Adrenal gland (tissue), 12 donors: ENCODE data around the gene TMEM147. TPM values are rescaled to one million over a fixed set of nuclear protein-coding genes. Genes with fewer than 3 reads are reported as not detected.

Experiments
- DNase-seq, 7 donors: peaks; one replicate each; pipeline ENCODE4 v3.0.0-alpha.2; 2019 to 2020
- H3K27ac ChIP-seq, 5 donors: fragments of 200-600 bp; sonication (generic) in 4 of 5; 1 replicate in 3 of 5; 2 replicates in 2 of 5; pipeline versions ENCODE4 v1.5.1 to v1.8.0; 2016 to 2020; ENCODE audit warnings: mild to moderate bottlenecking in 1 of 5
- H3K27me3 ChIP-seq: fragments of 200-600 bp; 2 replicates; pipeline ENCODE4 v1.8.0; 2021
- H3K36me3 ChIP-seq, 2 donors: fragments of 200-600 bp; replicated peaks in 1 of 2; 1 replicate in 1 of 2; 2 replicates in 1 of 2; pipeline versions ENCODE4 v1.5.1 to v1.8.0; 2018 to 2022
- H3K4me1 ChIP-seq, 2 donors: fragments of 200-600 bp; replicated peaks in 1 of 2; 1 replicate in 1 of 2; 2 replicates in 1 of 2; pipeline versions ENCODE4 v1.5.1 to v1.8.0; 2018 to 2021
- H3K4me3 ChIP-seq, 4 donors: fragments of 200-600 bp; sonication (generic) in 3 of 4; one replicate each; pipeline ENCODE4 v1.5.1; 2016 to 2018
- H3K9me3 ChIP-seq, 3 donors: fragments of 200-600 bp; sonication (generic) in 1 of 3; replicated peaks in 1 of 3; 1 replicate in 2 of 3; 2 replicates in 1 of 3; pipeline versions ENCODE4 v1.5.1 to v1.8.0; 2016 to 2021
- POLR2A ChIP-seq, 2 donors: fragments of 450-650 bp; IDR thresholded peaks; one replicate each; pipeline ENCODE4 v1.6.1; 2017; ENCODE audit warnings: antibody characterized with exemption in 2 of 2, mild to moderate bottlenecking in 2 of 2, moderate library complexity in 1 of 2
- WGBS, 4 donors: extraction: QIAGEN DNeasy Blood & Tissue Kit in 2 of 4; methylation state at CpG; one replicate each; pipeline versions ENCODE4 v1.1.5 to v1.1.7; 2013 to 2017; 5-methylcytosine and 5-hydroxymethylcytosine counted together
- intact Hi-C, 2 donors: fragments of 100-400 bp; cut with DNase I; formaldehyde crosslinking; loops; one replicate each; pipeline versions ENCODE4 v1.14.1 to v1.15.0; 2022 to 2023
- polyA plus RNA-seq, 3 donors: library from polyadenylated mRNA; stranded (reverse); fragments of 200-250 nt in 2 of 3; fragments of 350-450 nt in 1 of 3; fragmentation: Illumina TruSeq in 1 of 3; extraction: RNeasy Lipid Tissue Mini Kit (QIAGEN cat#74804) in 1 of 3; gene quantifications; one replicate each; pipeline ENCODE4 v1.2.3, GENCODE V29; 2013 to 2014
- total RNA-seq, 9 donors: library from RNA; depleted of rRNA in 4 of 9; stranded (reverse); fragments of >200 nt in 4 of 9; fragments of 120-200 nt in 1 of 9; fragmentation: NEBNext Ultra II Directional in 1 of 9; extraction: Animal tissue kit (Norgen Biotek cat#: 25700) in 1 of 9; gene quantifications; one replicate each; pipeline versions ENCODE4 v1.1.0 to v1.2.4, GENCODE V29; 2013 to 2023
- TF ChIP-seq, protein P1 (sequence below), 6 experiments: fragments of 450-650 bp in 4 of 6; fragments of 200-600 bp in 2 of 6; sonication (generic) in 1 of 6; IDR thresholded peaks; 1 replicate in 5 of 6; 2 replicates in 1 of 6; pipeline versions ENCODE4 v1.5.1 to v1.8.0; 2016 to 2021; ENCODE audit warnings: antibody characterized with exemption in 6 of 6, mild to moderate bottlenecking in 2 of 6, moderate library complexity in 1 of 6
- donor health status: healthy with polysubstance abuse.
- donor health status: Bipolar disorder and iron deficiency.
- donor health status: DM: yes; HTN: yes; CAD: no.
- donor health status: DM: no; HTN: no; CAD: no.
- donor health status: DM: no; HTN: no; CAD: no.
- donor health status: DM: yes; HTN: yes; CAD: no.

The TMEM147 gene
- total and polyA plus RNA-seq, 12 donors: 86.5 to 261 (median 180) TPM

DNA sequence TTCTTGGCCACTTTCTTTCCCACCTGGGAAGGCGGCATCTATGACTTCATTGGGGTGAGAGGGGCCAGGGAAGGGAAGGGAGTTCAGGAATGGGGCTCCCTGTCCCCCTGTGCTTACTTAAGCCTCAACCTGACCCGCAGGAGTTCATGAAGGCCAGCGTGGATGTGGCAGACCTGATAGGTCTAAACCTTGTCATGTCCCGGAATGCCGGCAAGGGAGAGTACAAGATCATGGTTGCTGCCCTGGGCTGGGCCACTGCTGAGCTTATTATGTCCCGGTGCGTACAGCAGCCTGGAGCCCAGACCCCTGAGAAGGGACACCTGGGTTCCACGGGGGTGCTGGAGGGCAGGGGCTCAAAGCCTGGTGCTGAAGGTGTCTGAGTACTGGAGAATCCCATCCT, 1.1 kb downstream of the TMEM147 start:
- DNase-seq: no peak
- intact Hi-C loops: loop anchor here (5.0 to 10.0 kb wide), 2 partner anchors 51 to 168 kb away; partner anchors contain the start of gene KMT2B (in 1 of the 2)
- Histone ChIP-seq H3K4me3 (peak overlapping the region in 1 of 4 donors; percentile 86), H3K27me3 (no peaks in the 10 kb centered on the region), H3K36me3 (peaks cover 0 to 9% of the 10 kb centered on the region in 2 donors), H3K27ac (no peak overlapping the region), H3K4me1 (peaks cover 11 to 17% of the 10 kb centered on the region in 2 donors), H3K9me3 (no peaks in the 10 kb centered on the region)
- 71 to 86% (median 77%) methylated on average over 5 to 8 of the region's 8 CpGs for WGBS, 4 donors
- no peak for TF ChIP-seq POLR2A (IDR thresholded peaks at IDR 0.05)
- TF ChIP-seq, protein P1, sequence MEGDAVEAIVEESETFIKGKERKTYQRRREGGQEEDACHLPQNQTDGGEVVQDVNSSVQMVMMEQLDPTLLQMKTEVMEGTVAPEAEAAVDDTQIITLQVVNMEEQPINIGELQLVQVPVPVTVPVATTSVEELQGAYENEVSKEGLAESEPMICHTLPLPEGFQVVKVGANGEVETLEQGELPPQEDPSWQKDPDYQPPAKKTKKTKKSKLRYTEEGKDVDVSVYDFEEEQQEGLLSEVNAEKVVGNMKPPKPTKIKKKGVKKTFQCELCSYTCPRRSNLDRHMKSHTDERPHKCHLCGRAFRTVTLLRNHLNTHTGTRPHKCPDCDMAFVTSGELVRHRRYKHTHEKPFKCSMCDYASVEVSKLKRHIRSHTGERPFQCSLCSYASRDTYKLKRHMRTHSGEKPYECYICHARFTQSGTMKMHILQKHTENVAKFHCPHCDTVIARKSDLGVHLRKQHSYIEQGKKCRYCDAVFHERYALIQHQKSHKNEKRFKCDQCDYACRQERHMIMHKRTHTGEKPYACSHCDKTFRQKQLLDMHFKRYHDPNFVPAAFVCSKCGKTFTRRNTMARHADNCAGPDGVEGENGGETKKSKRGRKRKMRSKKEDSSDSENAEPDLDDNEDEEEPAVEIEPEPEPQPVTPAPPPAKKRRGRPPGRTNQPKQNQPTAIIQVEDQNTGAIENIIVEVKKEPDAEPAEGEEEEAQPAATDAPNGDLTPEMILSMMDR (IDR thresholded peaks at IDR 0.05): no peak

DNA sequence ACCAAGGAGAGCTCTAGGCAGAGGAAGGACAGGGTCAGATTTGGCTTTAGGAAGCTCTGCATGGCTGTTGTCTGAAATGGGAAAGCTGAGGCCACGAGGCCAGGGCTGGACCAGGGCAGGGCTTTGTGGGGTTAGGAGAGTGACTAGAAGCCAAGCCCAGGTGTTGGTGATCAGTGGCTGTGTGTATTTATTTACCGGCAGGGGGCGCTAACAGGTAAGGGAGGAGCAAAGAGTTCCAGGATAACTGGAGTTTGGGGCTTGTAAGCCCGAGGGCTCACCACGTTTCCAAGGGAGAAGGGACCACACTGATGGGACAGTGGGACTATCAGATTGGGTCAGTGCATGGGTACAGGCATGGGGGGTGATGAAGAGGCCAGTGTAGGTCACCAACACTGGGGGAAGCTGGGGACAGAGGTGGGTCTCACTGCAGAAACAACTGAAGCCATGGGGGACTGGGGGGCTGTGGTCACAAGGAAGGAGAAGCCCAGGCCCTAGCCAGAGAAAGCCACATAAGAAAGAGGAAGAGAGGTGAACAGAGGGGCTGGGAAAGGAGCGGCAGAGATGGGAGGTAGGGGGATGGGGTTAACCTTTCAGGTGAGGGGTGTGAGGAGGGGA, 3.9 kb downstream of the TMEM147 start:
- TF ChIP-seq, protein P1 (IDR thresholded peaks at IDR 0.05): peak; percentile 72 to 89 (median 77)
- TF ChIP-seq POLR2A (IDR thresholded peaks at IDR 0.05): no peak
- intact Hi-C loops: loop anchor here (2.0 to 10.0 kb wide), 3 partner anchors 44 to 166 kb away; partner anchors contain the start of gene KMT2B (in 1 of the 2)
- no peak overlapping the region for H3K27ac ChIP-seq
- no peaks in the 10 kb centered on the region for H3K9me3 ChIP-seq
- WGBS, 4 donors: 19 to 27% (median 21%) methylated on average over 6 of the region's 6 CpGs
- peak; percentile 53 to 79 (median 71) for DNase-seq
- no peak overlapping the region for H3K4me3 ChIP-seq
- H3K4me1 ChIP-seq: peaks cover 19 to 23% of the 10 kb centered on the region in 2 donors
- H3K36me3 ChIP-seq: peaks cover 0 to 9% of the 10 kb centered on the region in 2 donors
- no peaks in the 10 kb centered on the region for H3K27me3 ChIP-seq

DNA sequence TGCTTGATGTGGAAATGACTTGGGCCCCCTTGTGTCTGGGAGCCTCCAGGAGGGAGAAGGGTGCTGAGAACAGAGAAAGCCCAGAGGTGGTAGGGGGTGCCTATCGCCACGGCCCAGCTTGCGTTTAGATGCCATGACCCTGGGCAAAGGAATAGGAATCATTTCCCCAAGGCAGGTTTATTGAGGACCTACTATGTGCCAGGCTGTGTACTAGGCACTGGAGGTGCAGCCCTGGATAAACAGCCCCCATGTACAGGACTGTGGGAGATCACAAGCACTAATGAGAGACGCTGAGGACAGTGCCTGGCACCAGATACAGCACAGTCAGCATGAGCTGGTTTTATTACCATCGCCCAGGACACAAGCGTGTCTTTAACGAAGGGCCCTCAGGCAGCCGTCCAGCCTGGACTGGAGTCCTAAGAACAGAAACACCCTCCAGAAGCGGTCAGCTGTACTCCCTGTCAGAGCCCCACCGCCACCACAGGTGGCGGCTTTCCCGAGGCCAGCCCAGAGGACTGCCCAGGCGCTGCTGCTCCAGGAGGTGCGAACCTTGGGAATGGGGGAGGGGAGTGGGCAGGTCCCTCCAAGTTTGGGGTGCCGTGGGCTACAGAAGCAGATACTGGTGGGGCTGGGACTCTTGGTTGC, 4.6 kb downstream of the TMEM147 start:
- intact Hi-C loops: loop anchor here (2.0 to 10.0 kb wide), 3 partner anchors 43 to 165 kb away; partner anchors contain the start of gene KMT2B (in 1 of the 2)
- TF ChIP-seq, protein P1 (IDR thresholded peaks at IDR 0.05): no peak
- no peak for TF ChIP-seq POLR2A (IDR thresholded peaks at IDR 0.05)
- Histone ChIP-seq H3K27ac (peak overlapping the region in 1 of 5 donors; percentile 55), H3K36me3 (peaks cover 0 to 9% of the 10 kb centered on the region in 2 donors), H3K4me1 (peaks cover 13 to 18% of the 10 kb centered on the region in 2 donors), H3K27me3 (no peaks in the 10 kb centered on the region), H3K4me3 (no peak overlapping the region), H3K9me3 (no peaks in the 10 kb centered on the region)
- 76 to 80% (median 78%) methylated on average over 6 to 15 of the region's 15 CpGs for WGBS, 4 donors
- DNase-seq: peak in 2 of 7 donors; percentile 61 to 63

DNA sequence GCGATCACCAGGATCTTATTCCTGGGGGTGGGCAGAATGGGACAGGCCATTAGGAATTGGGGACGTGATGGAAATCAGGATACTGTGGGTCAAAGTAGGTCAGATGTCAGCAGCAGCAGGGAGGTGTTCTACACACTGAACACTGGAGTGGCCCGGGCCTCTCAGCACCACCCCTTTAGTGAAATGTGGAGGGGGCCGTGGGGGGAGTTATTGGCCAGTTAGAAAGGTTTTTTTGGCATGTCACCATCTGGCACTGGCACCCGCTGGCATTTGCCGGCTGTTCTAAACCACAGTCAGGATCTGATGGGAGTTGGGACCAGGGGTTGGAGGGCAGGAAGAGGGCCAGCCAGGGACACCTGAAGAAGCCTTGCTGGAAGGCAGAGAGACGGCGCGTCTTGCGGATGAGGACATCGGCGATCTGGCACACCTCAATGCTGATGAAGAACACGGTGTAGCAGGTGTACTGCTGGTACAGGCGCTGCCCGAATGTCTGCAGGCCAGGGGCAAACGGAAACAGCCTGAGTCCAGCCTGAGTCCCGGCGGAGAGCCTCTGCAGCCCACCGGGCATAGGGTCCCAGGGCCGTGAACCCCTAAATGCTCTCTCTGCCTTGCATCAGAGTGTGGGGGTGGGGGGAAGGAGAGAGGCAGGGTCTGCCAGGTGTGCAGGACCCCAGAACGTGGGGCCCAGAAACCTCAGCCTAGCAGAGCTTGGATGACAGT, 5.8 kb downstream of the TMEM147 start:
- TF ChIP-seq POLR2A (IDR thresholded peaks at IDR 0.05): no peak
- TF ChIP-seq, protein P1 (IDR thresholded peaks at IDR 0.05): no peak
- intact Hi-C loops: no loop called here
- no peak overlapping the region for H3K4me3 ChIP-seq
- peaks cover 10 to 15% of the 10 kb centered on the region in 2 donors for H3K4me1 ChIP-seq
- DNase-seq: no peak
- WGBS, 4 donors: 79 to 90% (median 82%) methylated on average over 18 to 21 of the region's 21 CpGs
- no peak overlapping the region for H3K27ac ChIP-seq
- H3K27me3 ChIP-seq: no peaks in the 10 kb centered on the region
- peaks cover 0 to 9% of the 10 kb centered on the region in 2 donors for H3K36me3 ChIP-seq
- H3K9me3 ChIP-seq: no peaks in the 10 kb centered on the region
